ENCODE results near the gene ASPN. TPM values are rescaled to one million over a fixed set of nuclear protein-coding genes. Genes with fewer than 3 reads are reported as not detected.

Gene ASPN
- under 0.01 TPM in 1 of 2 replicates, not detected in the other for total RNA-seq

GRCh38 chr9:92482329-92482728 is at the start of gene ASPN:
Gene ASPN, minus strand, starts transcription at chr9:92482506.

GRCh38 chr9:92424340-92424739 is 58.0 kb downstream of the ASPN start, which contains the start of gene OMD:
Gene OMD, minus strand, starts transcription at chr9:92424471. Its CDS starts 6,913 bp downstream, at chr9:92417558.

Other genes with a start within 250 kb of the ASPN start
- 313 and 639 TPM in 2 replicates for gene IARS1, start 188.8 kb downstream of the ASPN start, total RNA-seq
- 23.2 and 50.8 TPM in 2 replicates for gene NOL8, start 157.2 kb downstream of the ASPN start, total RNA-seq
- 1.7 and 2.2 TPM in 2 replicates for gene CENPP, start 156.6 kb downstream of the ASPN start, total RNA-seq
- gene OGN, start 77.9 kb downstream of the ASPN start, total RNA-seq: not detected in 2 replicates
- not detected in 2 replicates for gene OMD, start 58.0 kb downstream of the ASPN start, total RNA-seq
- gene ECM2, start 53.5 kb upstream of the ASPN start, total RNA-seq: 1.7 and 11.0 TPM in 2 replicates
- 40.7 and 62.1 TPM in 2 replicates for gene IPPK, start 187.6 kb upstream of the ASPN start, total RNA-seq

Data from nasal cavity respiratory epithelium epithelial cell of viscerocranial mucosa (primary cell).